ENCODE data around the gene MYADML2.

MYADML2 gene

DNA sequence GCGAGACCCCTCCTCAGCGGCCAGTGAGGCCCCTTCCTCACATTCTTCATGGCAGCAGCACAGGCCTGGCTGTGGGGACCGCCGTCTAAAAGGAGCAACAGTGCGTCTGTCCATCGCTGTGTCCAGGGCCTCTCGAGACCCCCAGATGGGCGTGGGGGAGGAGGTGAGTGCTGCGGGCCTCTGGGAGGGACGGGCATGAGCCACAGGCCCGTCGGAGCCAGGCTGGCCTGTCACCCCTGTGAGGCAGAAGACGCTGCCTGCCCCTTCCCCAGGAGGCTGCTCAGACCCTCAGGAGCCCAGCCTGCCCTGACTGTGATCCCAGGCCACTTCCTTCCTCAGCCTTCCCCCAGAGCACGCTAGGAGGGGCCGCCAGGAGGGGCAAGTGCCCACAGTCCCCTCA, 7.8 kb downstream of the MYADML2 start:
- DNase-seq (ENCODE audit: low spot score) = no peak

DNA sequence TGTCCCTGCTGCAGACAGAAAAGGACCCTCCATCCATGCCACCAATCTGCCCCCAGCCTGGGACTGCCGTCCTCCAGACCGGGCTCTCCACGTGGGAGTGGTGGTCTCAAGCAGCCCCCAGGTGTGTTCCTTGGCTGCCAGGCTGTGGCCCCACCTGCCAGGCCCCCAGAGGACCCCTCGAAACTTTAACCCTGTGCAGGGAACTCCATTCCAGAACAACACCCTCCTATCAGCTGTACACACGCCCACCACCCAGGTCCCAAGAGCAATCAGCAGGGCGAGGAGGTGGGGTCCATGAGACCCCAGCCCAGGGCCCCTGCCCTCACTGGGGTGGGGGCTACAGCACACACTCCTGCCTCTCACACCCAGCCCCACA, 11.3 kb downstream of the MYADML2 start:
- DNase-seq (ENCODE audit: low spot score) = no peak

- DNase-seq (ENCODE audit: low spot score) = no peak
These were observed 12.0 kb downstream of the MYADML2 start for GRCh38 chr17:81934850-81935708.

DNA sequence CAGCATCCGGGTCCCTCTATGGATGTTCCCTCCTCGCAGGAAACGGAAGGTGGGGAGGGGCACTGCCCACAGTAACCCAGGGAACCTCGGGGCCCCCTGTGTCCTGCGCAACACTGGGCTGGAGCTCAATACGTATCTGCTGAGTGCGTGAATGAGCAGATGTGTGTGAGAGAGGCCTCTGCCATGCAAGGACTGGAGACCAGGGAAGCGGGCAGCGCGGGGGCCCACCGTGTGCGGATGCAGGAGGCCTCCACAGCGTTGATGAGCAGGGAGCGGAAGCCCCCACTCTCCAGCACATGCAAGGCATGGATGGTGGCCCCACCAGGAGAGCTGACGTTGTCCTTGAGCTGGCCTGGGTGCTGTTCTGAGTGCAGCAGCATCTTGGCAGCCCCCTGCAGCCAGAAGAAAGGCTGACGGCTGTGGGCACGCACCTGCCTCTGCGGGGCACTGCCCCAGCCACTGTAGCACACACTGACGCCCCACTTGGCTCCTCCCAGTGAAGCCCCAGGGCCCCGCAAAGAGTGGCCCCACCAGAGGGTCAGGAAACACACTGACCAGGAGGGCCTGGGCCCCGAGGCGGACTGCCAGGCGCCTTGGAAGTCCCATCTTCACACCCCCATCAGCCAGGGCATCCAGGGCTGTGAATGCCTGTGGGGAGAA, 12.8 kb downstream of the MYADML2 start:
- DNase-seq (ENCODE audit: low spot score) = no peak

GRCh38 chr17:81933178-81933699, 13.8 kb downstream of the MYADML2 start:
- no peak for DNase-seq (ENCODE audit: low spot score)

DNA sequence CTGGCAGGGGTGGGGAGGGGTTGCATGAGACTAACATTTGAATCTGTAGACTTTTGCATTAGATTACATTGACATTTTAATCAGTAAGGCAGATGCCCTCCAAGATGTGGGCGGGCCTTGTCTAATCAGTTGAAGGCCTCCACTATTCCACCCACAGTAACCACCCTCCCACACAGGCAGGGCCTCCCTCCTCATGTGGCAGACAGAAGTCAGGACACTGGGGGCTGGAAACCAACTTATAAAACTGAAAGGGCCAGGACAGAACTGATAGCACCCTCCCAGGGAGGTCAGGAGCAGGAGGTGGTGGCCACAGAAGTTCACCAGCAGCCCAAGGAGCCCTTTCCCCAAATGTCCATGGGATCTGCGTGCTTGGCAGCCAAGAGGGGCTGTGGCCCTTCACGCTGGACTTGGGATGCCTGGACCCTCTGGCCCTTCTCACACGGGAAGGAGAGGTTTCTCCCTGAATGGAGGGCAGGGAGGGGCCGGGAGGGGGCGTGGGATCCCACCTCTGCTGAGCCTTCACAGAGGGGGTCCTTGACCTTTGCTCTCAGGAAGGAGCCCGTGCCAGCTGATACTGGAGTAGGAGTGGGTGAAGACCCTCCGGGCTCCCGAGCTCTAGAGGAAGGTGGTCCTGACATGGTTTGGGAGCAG, 14.6 kb downstream of the MYADML2 start:
- DNase-seq (ENCODE audit: low spot score) = no peak

- no peak for DNase-seq (ENCODE audit: low spot score)
These were observed 15.3 kb downstream of the MYADML2 start for GRCh38 chr17:81931557-81932332.

DNA sequence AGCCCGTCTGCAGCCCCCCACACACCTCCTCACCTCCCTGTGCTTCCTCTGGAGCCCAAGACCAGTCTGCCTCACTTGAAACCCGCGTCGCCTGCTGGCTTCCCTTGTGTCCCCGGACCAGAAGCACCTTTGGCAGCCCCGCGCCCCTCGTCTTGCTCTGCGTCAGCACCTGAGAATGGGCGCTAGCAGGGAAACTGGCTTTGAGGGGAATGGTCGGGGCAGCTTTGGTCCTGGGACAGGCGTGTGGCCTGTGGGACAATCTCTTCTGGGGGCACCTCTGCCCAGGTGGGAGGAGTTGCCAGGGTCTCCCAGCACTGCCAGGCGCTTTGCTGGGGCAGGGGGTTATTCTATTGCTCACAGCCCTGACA, 15.9 kb downstream of the MYADML2 start:
- DNase-seq (ENCODE audit: low spot score) = no peak

DNA sequence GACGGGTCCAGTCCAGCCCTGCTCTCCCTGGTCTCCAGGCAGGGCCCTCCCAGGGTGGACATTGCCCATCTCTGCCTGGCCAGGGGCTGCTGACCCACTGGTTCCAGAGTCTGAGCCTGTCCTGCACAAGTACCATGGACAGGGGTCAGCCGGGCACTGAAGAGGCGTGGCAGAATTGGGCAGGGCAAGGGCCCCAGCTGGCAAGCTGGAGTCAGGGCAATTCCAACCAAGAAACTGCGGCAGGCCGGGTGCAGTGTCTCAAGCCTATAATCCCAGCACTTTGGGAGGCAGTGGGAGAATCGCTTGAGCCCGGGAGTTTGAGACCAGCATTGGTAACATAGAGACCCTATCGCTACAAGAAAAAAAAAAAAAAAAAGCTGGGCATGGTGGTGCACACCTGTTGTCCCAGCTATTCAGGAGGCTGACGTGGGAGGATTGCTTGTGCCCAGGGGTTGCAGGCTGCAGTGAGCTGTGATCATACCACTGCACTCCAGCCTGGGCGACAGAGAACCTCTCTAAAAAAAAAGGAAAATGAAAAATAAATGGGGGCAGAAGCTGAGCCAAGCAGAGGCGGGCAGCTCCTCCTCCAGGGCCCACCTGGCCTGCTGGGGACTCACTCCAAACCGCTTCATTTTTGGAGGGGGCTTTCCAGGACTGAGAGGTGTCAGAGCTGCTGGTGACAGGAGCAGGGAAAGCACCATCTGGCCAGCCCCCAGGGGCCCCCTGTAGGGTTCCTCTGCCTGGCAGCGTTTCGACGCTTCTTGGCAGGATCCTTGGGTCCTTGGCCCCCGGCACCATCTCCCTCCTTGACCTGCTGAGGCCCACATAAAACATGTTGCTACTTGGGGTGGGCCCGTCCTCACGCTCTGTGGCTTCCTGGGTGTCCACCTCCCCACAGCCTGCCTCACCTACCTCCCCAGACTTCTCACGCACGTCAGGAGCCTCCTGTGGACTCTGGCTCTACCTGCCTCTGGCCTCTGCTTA, 16.6 kb downstream of the MYADML2 start:
- DNase-seq (ENCODE audit: low spot score) = no peak

DNA sequence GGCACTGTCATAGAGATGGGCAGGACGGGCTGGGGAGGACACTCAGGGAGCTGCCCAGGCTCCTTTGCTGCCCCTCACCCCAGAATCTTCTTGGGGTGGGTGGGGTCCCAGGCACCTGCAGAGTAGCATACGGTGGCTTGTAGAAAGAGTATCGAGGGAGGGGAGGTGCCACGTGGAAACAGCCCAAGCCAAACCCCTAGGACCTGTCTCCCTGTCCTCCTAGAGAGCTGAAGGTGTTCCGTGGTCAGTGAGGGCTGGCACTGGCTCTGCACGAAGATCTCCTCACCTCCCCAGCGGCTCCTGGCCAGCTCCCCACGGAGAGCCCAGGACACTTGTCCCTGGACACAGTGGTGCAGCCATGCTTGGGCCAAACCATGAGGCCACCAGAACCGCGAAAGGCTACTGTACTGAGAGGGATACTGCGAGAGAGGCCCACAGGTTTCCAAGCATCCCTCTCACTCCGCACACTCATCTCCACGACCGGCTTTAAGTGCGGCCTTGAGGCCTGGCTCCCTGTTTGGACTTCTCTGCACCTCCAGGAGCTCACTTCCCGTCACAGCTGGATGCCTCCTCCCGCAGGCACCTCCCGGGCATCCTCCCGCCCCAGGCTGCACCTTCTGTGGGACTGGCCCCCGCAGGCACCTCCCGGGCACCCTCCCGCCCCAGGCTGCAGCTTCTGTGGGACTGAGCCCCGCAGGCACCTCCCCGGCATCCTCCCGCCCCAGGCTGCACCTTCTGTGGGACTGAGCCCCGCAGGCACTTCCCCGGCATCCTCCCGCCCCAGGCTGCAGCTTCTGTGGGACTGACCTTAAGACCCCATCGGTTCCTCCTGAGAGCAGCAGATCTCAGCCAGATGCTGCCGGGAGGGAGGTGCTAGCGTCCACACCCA, 17.5 kb downstream of the MYADML2 start:
- DNase-seq (ENCODE audit: low spot score) = no peak

- DNase-seq (ENCODE audit: low spot score) = no peak
These were observed 18.3 kb downstream of the MYADML2 start for GRCh38 chr17:81928544-81929252.

DNA sequence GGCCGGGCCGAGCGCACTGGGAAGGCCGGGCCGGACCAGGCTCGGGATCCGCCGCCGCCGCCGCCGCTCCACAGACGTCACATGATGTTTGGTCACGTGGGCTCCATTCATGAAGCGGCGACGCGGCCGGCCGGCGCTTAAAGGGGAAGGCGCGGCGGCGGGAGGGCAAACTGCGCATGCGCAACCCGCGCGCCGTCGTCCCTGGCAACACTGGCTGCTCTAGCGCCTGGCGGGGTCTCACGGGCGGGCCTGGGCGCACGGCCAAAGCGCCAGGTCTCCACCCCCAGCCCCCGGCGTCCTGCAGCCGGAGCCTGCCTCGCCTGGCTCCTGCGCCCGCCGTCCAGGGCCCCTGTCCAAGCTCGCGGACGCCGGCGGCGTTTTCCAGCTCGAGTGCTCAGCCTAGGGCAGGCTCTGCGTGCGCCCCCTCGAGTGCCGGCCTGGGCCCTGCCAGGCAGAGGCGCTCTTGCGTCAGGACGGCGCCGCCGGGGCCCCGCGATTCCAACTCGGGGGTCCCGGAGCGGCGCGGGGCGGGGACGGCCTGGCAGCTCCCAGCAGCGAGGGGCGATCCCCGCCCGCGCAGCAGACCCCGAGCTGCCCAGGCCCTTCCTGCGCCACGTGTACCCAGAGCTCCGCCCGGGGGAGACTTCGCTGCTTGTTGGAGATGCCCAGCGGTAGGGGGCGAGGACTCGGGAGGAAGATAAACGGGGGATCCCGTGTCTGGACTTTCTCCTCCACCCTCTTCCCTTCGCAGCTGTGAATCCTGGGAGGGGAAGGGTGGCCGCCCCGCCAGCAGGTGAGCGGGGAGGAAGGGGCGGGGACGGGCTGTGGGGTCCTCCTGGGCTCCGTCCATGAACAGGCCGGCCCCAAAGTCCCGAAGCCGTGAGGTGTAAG, 19.1 kb downstream of the MYADML2 start, which contains the start of gene MAFG:
TSS of gene MAFG (minus strand) at position 83 of the 891 bp plus-strand sequence. CDS start 4,550 bp downstream, outside the sequence.
- peak; percentile 93 for DNase-seq (ENCODE audit: low spot score)

DNA sequence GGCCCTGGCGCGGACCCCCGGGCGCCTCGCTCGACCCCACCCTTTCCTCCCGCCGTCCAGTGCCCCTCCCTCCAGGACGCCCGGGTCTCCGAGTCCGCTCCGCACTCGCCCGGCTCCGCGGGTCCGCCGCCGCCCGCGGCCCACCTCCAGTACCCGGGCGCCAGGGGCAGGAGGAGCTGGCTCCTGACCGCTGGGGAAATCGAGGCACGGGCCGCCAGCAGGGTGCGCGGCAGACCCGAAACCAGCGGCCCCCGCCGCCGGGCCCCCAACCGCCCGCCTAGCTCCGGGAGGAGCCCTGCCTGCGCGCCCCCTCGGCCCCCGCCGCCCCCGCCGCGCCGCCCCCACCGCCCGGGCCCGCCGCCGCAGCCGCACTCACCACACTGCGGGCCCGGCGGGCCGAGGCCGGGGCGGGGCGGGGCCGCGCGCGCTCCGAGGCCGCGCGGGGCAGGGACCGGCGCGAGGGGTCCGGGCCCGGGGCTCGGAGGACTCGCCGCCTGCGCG, 19.8 kb downstream of the MYADML2 start:
- DNase-seq (ENCODE audit: low spot score) = no peak

- peak; percentile 64 for DNase-seq (ENCODE audit: low spot score)
These were observed 20.4 kb downstream of the MYADML2 start for GRCh38 chr17:81926451-81927151.

GRCh38 chr17:81925860-81926450, 21.1 kb downstream of the MYADML2 start:
- no peak for DNase-seq (ENCODE audit: low spot score)
